Adrenal gland (tissue), 12 donors: ENCODE measurements around the gene FCN1. TPM values are rescaled to one million over a fixed set of nuclear protein-coding genes. Genes with fewer than 3 reads are reported as not detected.

Experiments used
- DNase-seq, 7 donors: peaks; one replicate each; pipeline ENCODE4 v3.0.0-alpha.2; 2019 to 2020
- H3K27ac ChIP-seq, 5 donors: fragments of 200-600 bp; sonication (generic) in 4 of 5; 1 replicate in 3 of 5; 2 replicates in 2 of 5; pipeline versions ENCODE4 v1.5.1 to v1.8.0; 2016 to 2020; ENCODE audit warnings: mild to moderate bottlenecking in 1 of 5
- H3K27me3 ChIP-seq: fragments of 200-600 bp; 2 replicates; pipeline ENCODE4 v1.8.0; 2021
- H3K36me3 ChIP-seq, 2 donors: fragments of 200-600 bp; replicated peaks in 1 of 2; 1 replicate in 1 of 2; 2 replicates in 1 of 2; pipeline versions ENCODE4 v1.5.1 to v1.8.0; 2018 to 2022
- H3K4me1 ChIP-seq, 2 donors: fragments of 200-600 bp; replicated peaks in 1 of 2; 1 replicate in 1 of 2; 2 replicates in 1 of 2; pipeline versions ENCODE4 v1.5.1 to v1.8.0; 2018 to 2021
- H3K4me3 ChIP-seq, 4 donors: fragments of 200-600 bp; sonication (generic) in 3 of 4; one replicate each; pipeline ENCODE4 v1.5.1; 2016 to 2018
- H3K9me3 ChIP-seq, 3 donors: fragments of 200-600 bp; sonication (generic) in 1 of 3; replicated peaks in 1 of 3; 1 replicate in 2 of 3; 2 replicates in 1 of 3; pipeline versions ENCODE4 v1.5.1 to v1.8.0; 2016 to 2021
- CTCF ChIP-seq, 6 experiments: fragments of 450-650 bp in 4 of 6; fragments of 200-600 bp in 2 of 6; sonication (generic) in 1 of 6; IDR thresholded peaks; 1 replicate in 5 of 6; 2 replicates in 1 of 6; pipeline versions ENCODE4 v1.5.1 to v1.8.0; 2016 to 2021; ENCODE audit warnings: antibody characterized with exemption in 6 of 6, mild to moderate bottlenecking in 2 of 6, moderate library complexity in 1 of 6
- POLR2A ChIP-seq, 2 donors: fragments of 450-650 bp; IDR thresholded peaks; one replicate each; pipeline ENCODE4 v1.6.1; 2017; ENCODE audit warnings: antibody characterized with exemption in 2 of 2, mild to moderate bottlenecking in 2 of 2, moderate library complexity in 1 of 2
- WGBS, 4 donors: extraction: QIAGEN DNeasy Blood & Tissue Kit in 2 of 4; methylation state at CpG; one replicate each; pipeline versions ENCODE4 v1.1.5 to v1.1.7; 2013 to 2017; 5-methylcytosine and 5-hydroxymethylcytosine counted together
- intact Hi-C, 2 donors: fragments of 100-400 bp; cut with DNase I; formaldehyde crosslinking; loops; one replicate each; pipeline versions ENCODE4 v1.14.1 to v1.15.0; 2022 to 2023
- polyA plus RNA-seq, 3 donors: library from polyadenylated mRNA; stranded (reverse); fragments of 200-250 nt in 2 of 3; fragments of 350-450 nt in 1 of 3; fragmentation: Illumina TruSeq in 1 of 3; extraction: RNeasy Lipid Tissue Mini Kit (QIAGEN cat#74804) in 1 of 3; gene quantifications; one replicate each; pipeline ENCODE4 v1.2.3, GENCODE V29; 2013 to 2014
- total RNA-seq, 9 donors: library from RNA; depleted of rRNA in 4 of 9; stranded (reverse); fragments of >200 nt in 4 of 9; fragments of 120-200 nt in 1 of 9; fragmentation: NEBNext Ultra II Directional in 1 of 9; extraction: Animal tissue kit (Norgen Biotek cat#: 25700) in 1 of 9; gene quantifications; one replicate each; pipeline versions ENCODE4 v1.1.0 to v1.2.4, GENCODE V29; 2013 to 2023
- donor health status: healthy with polysubstance abuse.
- donor health status: Bipolar disorder and iron deficiency.
- donor health status: DM: yes; HTN: yes; CAD: no.
- donor health status: DM: no; HTN: no; CAD: no.
- donor health status: DM: no; HTN: no; CAD: no.
- donor health status: DM: yes; HTN: yes; CAD: no.

FCN1 gene
- total and polyA plus RNA-seq, 12 donors = 0.57 to 7.0 (median 2.4) TPM; not detected in 1

- no peaks in the 10 kb centered on the region for H3K9me3 ChIP-seq
- peaks cover 0 to 4% of the 10 kb centered on the region in 2 donors for H3K4me1 ChIP-seq
- intact Hi-C loops = no loop called here
- peak in 2 of 7 donors; percentile 9 for DNase-seq
- TF ChIP-seq POLR2A (IDR thresholded peaks at IDR 0.05) (no peak), CTCF (IDR thresholded peaks at IDR 0.05) (no peak)
- H3K27me3 ChIP-seq = no peaks in the 10 kb centered on the region
- no peak overlapping the region for H3K27ac ChIP-seq
- no peaks in the 10 kb centered on the region for H3K36me3 ChIP-seq
- H3K4me3 ChIP-seq = no peak overlapping the region
- 93 to 94% (median 94%) methylated on average over 24 to 25 of the region's 25 CpGs for WGBS, 4 donors
Measured at GRCh38 chr9:134868751-134869553, 48.8 kb downstream of the FCN1 start.

- TF ChIP-seq CTCF (IDR thresholded peaks at IDR 0.05) (no peak), POLR2A (IDR thresholded peaks at IDR 0.05) (no peak)
- peak in 1 of 7 donors; percentile 8 for DNase-seq
Measured at GRCh38 chr9:134867917-134868750, 49.6 kb downstream of the FCN1 start.

GRCh38 chr9:134864821-134865190 lies 52.9 kb downstream of the FCN1 start:
- H3K27ac ChIP-seq = no peak overlapping the region
- no peaks in the 10 kb centered on the region for H3K36me3 ChIP-seq
- intact Hi-C loops = no loop called here
- H3K4me1 ChIP-seq = peaks cover 0 to 19% of the 10 kb centered on the region in 2 donors
- TF ChIP-seq CTCF (IDR thresholded peaks at IDR 0.05) = no peak
- TF ChIP-seq POLR2A (IDR thresholded peaks at IDR 0.05) = no peak
- no peaks in the 10 kb centered on the region for H3K27me3 ChIP-seq
- no peak overlapping the region for H3K4me3 ChIP-seq
- H3K9me3 ChIP-seq = no peaks in the 10 kb centered on the region
- WGBS, 4 donors = 86 to 94% (median 92%) methylated on average over 10 to 13 of the region's 13 CpGs
- DNase-seq = peak in 1 of 7 donors; percentile 7

More at GRCh38 chr9:134867917-134868750, 49.6 kb downstream of the FCN1 start:
- Histone ChIP-seq H3K9me3 (no peaks in the 10 kb centered on the region), H3K27me3 (no peaks in the 10 kb centered on the region), H3K4me3 (no peak overlapping the region), H3K4me1 (peaks cover 0 to 5% of the 10 kb centered on the region in 2 donors), H3K36me3 (no peaks in the 10 kb centered on the region), H3K27ac (no peak overlapping the region)
- intact Hi-C loops = no loop called here
- WGBS, 4 donors = 94 to 96% (median 95%) methylated on average over 18 to 22 of the region's 22 CpGs
